GM12878 (cell line): ENCODE measurements around the gene DPH6. TPM values are rescaled to one million over a fixed set of nuclear protein-coding genes. Genes with fewer than 3 reads are reported as not detected.
"Not testable (repeated sequence)": the region's sequence is repeated elsewhere in the genome, so short reads cannot be mapped to it uniquely, and the experiment has no call there.

Source experiments
- ATAC-seq: fragments of 200-7000 bp; cut with Tn5 transposase; 3 replicates; pipeline ENCODE4 v1.9.1; 2020; ENCODE audit warnings: mild to moderate bottlenecking, moderate library complexity
- BruUV-seq: library from RNA; stranded (reverse); fragments of 400-500 nt; replicated peaks from 2 replicates; lab custom pipeline; 2021; lab: Mats Ljungman, UMichigan
- CTCF ChIA-PET: fragments of 300-600 bp; sonication (Branson Sonifier 250); formaldehyde crosslinking; extraction: SDS; loops from one replicate; lab custom pipeline; 2021; ENCODE audit warnings: inconsistent platforms; lab: Yijun Ruan, JAX
- POLR2A ChIA-PET: fragments of 350-600 bp; formaldehyde crosslinking; extraction: SDS; loops from one replicate; lab custom pipeline; 2021; ENCODE audit warnings: inconsistent platforms; lab: Charles Lee
- RAD21 ChIA-PET: fragments of 300-600 bp; sonication (Branson Sonifier 250); formaldehyde crosslinking; loops from one replicate; lab custom pipeline; 2023; ENCODE audit warnings: antibody characterized with exemption; ENCODE audit not compliant: unreplicated experiment; lab: Charles Lee
- SMC1A ChIA-PET: fragments of 300-600 bp; sonication (Branson Sonifier 250); formaldehyde crosslinking; loops from one replicate; lab custom pipeline; 2023; ENCODE audit not compliant: unreplicated experiment, uncharacterized antibody; lab: Charles Lee
- DNase-seq: peaks from one replicate; pipeline ENCODE4 v3.0.0-alpha.2; 2011; ENCODE audit warnings: low read depth, low spot score
- FAIRE-seq: peaks from 3 replicates; lab custom pipeline; 2011; peaks lifted over from hg19 to GRCh38; lab: Jason Lieb, UNC
- H2AFZ ChIP-seq: 2 replicates; pipeline ENCODE4 v1.6.0; 2011; ENCODE audit warnings: low read depth, low read length, control low read depth; ENCODE audit not compliant: control insufficient read depth
- H3K27ac ChIP-seq: 2 replicates; pipeline ENCODE4 v1.5.1; 2011; ENCODE audit warnings: control low read depth; ENCODE audit not compliant: control insufficient read depth, insufficient read depth
- H3K27me3 ChIP-seq, 2 experiments: replicated peaks in 1 of 2; 2 replicates each; pipeline versions ENCODE4 v1.6.0 to v1.6.1; 2011; ENCODE audit warnings: low read length in 1 of 2; ENCODE audit not compliant: control insufficient read depth in 2 of 2, insufficient read depth in 2 of 2
- H3K36me3 ChIP-seq, 2 experiments: 2 replicates each; pipeline ENCODE4 v1.5.1; 2011; ENCODE audit warnings: low read length in 1 of 2; ENCODE audit not compliant: control insufficient read depth in 2 of 2, insufficient read depth in 2 of 2
- H3K4me1 ChIP-seq: 2 replicates; pipeline ENCODE4 v1.6.1; 2011; ENCODE audit warnings: mild to moderate bottlenecking, low read length, moderate library complexity, mixed read lengths; ENCODE audit not compliant: control insufficient read depth, insufficient read depth
- H3K4me2 ChIP-seq: 2 replicates; pipeline ENCODE4 v1.6.0; 2011; ENCODE audit warnings: control low read depth; ENCODE audit not compliant: control insufficient read depth, insufficient read depth
- H3K4me3 ChIP-seq: fragments of 200-600 bp; sonication (generic); 2 replicates; pipeline ENCODE4 v1.5.1; 2016
- H3K79me2 ChIP-seq: 2 replicates; pipeline ENCODE4 v1.6.0; 2011; ENCODE audit warnings: low read length; ENCODE audit not compliant: control insufficient read depth, insufficient read depth
- H3K9ac ChIP-seq: 2 replicates; pipeline ENCODE4 v1.8.0; 2011; ENCODE audit warnings: low read length, control low read depth, mixed read lengths; ENCODE audit not compliant: control insufficient read depth, insufficient read depth
- H3K9me3 ChIP-seq: replicated peaks from 3 replicates; pipeline ENCODE4 v1.5.1; 2011; ENCODE audit warnings: mild to moderate bottlenecking, low read length; ENCODE audit not compliant: control insufficient read depth, insufficient read depth
- H4K20me1 ChIP-seq: 2 replicates; pipeline ENCODE4 v1.6.0; 2011; ENCODE audit not compliant: control insufficient read depth, insufficient read depth
- CBX3 ChIP-seq: fragments of 200-600 bp; sonication (generic); IDR thresholded peaks from 2 replicates; pipeline ENCODE4 v1.6.1; 2016; ENCODE audit warnings: low read depth, borderline replicate concordance
- WGBS: methylation state at CpG from one replicate; pipeline ENCODE4 v1.1.6; 2016; ENCODE audit warnings: low lambda C conversion rate; ENCODE audit not compliant: insufficient replicate concordance, insufficient coverage; ENCODE audit errors: missing lambda C conversion rate; 5-methylcytosine and 5-hydroxymethylcytosine counted together
- in situ Hi-C: fragments of 300-500 bp; cut with MboI; formaldehyde crosslinking; loops from 9 replicates; pipeline ENCODE4 v1.14.3; 2018; ENCODE audit warnings: mixed read lengths
- intact Hi-C: fragments of 100-400 bp; cut with micrococcal nuclease; formaldehyde crosslinking; loops from one replicate; pipeline ENCODE4 v1.14.2; 2022; ENCODE audit not compliant: unreplicated experiment
- polyA plus RNA-seq, 11 experiments: library from polyadenylated mRNA; depleted of rRNA in 4 of 11; unstranded in 6 of 11; stranded (reverse) in 5 of 11; fragments of >200 nt; fragmentation: Nextera tagmentation in 4 of 11; fragmentation: Illumina TruSeq in 1 of 11; extraction: Ambion mirVana in 4 of 11; extraction: Trizol in 1 of 11; gene quantifications; 1 replicate in 1 of 11; 2 replicates in 10 of 11; pipeline versions ENCODE4 v1.2.1 to v1.2.3, GENCODE V29; 2011 to 2016; ENCODE audit warnings: inconsistent platforms in 2 of 11, missing spikeins in 2 of 11, low read depth in 1 of 11
- total RNA-seq, 4 experiments: library from RNA; depleted of rRNA in 3 of 4; stranded (reverse); fragments of >200 nt in 3 of 4; fragmentation: Illumina TruSeq in 1 of 4; extraction: Trizol in 1 of 4; gene quantifications; 2 replicates each; pipeline versions ENCODE4 v1.2.1 to v1.2.3, GENCODE V29; 2013 to 2021
- TF ChIP-seq, protein P1 (sequence below): fragments of 450-650 bp; formaldehyde crosslinking; IDR thresholded peaks from 2 replicates; pipeline ENCODE4 v1.5.0; 2022; ENCODE audit warnings: mild to moderate bottlenecking, missing genetic modification characterization
- TF ChIP-seq, protein P2 (sequence below): fragments of 450-650 bp; IDR thresholded peaks from 2 replicates; pipeline ENCODE4 v1.6.1; 2018; ENCODE audit warnings: mild to moderate bottlenecking, low read depth, moderate library complexity; ENCODE audit not compliant: partially characterized antibody

Gene DPH6
- total and polyA plus RNA-seq, 10 of the 15 experiments (the other 5 are each of a cell fraction or from before 2014, with no cell fraction given), result 9.0 to 68.5 (median 17.1) TPM

- TF ChIP-seq, protein P1, sequence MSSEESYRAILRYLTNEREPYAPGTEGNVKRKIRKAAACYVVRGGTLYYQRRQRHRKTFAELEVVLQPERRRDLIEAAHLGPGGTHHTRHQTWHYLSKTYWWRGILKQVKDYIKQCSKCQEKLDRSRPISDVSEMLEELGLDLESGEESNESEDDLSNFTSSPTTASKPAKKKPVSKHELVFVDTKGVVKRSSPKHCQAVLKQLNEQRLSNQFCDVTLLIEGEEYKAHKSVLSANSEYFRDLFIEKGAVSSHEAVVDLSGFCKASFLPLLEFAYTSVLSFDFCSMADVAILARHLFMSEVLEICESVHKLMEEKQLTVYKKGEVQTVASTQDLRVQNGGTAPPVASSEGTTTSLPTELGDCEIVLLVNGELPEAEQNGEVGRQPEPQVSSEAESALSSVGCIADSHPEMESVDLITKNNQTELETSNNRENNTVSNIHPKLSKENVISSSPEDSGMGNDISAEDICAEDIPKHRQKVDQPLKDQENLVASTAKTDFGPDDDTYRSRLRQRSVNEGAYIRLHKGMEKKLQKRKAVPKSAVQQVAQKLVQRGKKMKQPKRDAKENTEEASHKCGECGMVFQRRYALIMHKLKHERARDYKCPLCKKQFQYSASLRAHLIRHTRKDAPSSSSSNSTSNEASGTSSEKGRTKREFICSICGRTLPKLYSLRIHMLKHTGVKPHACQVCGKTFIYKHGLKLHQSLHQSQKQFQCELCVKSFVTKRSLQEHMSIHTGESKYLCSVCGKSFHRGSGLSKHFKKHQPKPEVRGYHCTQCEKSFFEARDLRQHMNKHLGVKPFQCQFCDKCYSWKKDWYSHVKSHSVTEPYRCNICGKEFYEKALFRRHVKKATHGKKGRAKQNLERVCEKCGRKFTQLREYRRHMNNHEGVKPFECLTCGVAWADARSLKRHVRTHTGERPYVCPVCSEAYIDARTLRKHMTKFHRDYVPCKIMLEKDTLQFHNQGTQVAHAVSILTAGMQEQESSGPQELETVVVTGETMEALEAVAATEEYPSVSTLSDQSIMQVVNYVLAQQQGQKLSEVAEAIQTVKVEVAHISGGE (CRISPR knock-in tag), result no peak
- TF ChIP-seq, protein P2, sequence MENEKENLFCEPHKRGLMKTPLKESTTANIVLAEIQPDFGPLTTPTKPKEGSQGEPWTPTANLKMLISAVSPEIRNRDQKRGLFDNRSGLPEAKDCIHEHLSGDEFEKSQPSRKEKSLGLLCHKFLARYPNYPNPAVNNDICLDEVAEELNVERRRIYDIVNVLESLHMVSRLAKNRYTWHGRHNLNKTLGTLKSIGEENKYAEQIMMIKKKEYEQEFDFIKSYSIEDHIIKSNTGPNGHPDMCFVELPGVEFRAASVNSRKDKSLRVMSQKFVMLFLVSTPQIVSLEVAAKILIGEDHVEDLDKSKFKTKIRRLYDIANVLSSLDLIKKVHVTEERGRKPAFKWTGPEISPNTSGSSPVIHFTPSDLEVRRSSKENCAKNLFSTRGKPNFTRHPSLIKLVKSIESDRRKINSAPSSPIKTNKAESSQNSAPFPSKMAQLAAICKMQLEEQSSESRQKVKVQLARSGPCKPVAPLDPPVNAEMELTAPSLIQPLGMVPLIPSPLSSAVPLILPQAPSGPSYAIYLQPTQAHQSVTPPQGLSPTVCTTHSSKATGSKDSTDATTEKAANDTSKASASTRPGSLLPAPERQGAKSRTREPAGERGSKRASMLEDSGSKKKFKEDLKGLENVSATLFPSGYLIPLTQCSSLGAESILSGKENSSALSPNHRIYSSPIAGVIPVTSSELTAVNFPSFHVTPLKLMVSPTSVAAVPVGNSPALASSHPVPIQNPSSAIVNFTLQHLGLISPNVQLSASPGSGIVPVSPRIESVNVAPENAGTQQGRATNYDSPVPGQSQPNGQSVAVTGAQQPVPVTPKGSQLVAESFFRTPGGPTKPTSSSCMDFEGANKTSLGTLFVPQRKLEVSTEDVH, result no peak
- TF ChIP-seq CBX3, result no peak
Observed at GRCh38 chr15:35393398-35393797, 152.6 kb downstream of the DPH6 start (continued).

DNA sequence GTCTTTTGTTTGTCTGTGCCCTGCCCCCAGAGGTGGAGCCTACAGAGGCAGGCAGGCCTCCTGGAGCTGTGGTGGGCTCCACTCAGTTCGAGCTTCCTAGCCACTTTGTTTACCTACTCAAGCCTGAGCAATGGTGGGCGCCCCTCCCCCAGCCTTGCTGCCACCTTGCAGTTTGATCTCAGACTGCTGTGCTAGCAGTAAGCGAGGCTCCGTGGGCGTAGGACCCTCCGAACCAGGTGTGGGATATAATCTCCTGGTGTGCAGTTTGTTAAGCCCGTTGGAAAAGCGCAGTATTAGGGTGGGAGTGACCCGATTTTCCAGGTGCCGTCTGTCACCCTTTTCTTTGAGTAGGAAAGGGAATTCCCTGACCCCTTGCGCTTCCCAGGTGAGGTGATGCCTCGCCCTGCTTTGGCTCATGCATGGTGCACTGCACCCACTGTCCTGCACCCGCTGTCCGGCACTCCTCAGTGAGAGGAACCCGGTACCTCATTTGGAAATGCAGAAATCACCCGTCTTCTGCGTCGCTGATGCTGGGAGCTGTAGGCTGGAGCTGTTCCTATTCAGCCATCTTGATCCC is 154.5 kb downstream of the DPH6 start:
- POLR2A ChIA-PET, H3K4me2 ChIP-seq, H3K9ac ChIP-seq, FAIRE-seq, H4K20me1 ChIP-seq, H3K4me3 ChIP-seq, H3K36me3 ChIP-seq, H3K9me3 ChIP-seq, SMC1A ChIA-PET, H2AFZ ChIP-seq, BruUV-seq, RAD21 ChIA-PET, H3K27ac ChIP-seq, in situ Hi-C loops, DNase-seq, CTCF ChIA-PET, H3K27me3 ChIP-seq, ATAC-seq, H3K79me2 ChIP-seq, H3K4me1 ChIP-seq, intact Hi-C loops: not testable (repeated sequence)
- WGBS, result 94% methylated on average over 18 of the region's 18 CpGs
